ENCODE measurements around the gene MINDY4B.
"Not testable (repeated sequence)": the region's sequence is repeated elsewhere in the genome, so short reads cannot be mapped to it uniquely, and the experiment has no call there.

The MINDY4B gene

GRCh38 chr3:150898046-150898754 is 7.0 kb downstream of the MINDY4B start:
- no peak for DNase-seq

GRCh38 chr3:150897592-150897991 is 7.6 kb downstream of the MINDY4B start:
- DNase-seq: no peak

DNA sequence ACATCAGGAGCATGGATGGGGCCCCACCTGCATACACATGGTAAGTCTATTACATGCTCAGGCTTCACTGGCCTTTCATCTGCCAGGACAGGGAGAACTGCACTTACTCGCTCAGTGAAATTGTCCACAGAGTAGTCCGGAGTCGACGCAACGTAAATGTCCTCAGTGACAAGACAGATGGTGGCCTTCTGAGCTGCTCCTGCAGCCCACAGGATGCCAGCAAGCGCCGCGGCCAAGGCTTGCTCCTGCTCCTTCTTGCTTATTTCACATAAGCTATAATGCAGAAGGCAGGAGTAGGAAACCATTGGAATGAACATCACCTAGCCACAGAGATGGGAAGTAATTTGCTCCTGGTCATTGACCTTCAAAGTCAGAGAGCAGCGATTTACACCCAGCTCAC is 14.4 kb downstream of the MINDY4B start:
- no peak for DNase-seq

DNA sequence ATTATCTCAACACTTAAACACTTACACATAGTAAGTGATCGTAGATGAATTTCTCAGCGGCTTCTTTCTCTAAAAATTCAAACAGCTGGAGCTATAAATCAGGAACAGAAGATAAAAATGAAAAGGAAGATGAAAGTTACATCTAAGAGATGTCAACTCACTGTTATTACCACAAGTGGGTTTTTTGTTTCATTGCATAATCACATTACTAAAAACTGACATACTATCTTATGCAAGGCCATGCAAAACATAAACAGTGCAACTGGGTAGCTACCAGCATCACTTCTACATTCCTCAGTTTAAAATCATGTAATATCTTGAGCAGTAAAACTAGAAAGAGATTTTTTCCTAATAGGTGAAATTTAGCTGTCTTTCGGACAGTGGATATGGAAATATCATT is 14.9 kb downstream of the MINDY4B start:
- DNase-seq: no peak

DNA sequence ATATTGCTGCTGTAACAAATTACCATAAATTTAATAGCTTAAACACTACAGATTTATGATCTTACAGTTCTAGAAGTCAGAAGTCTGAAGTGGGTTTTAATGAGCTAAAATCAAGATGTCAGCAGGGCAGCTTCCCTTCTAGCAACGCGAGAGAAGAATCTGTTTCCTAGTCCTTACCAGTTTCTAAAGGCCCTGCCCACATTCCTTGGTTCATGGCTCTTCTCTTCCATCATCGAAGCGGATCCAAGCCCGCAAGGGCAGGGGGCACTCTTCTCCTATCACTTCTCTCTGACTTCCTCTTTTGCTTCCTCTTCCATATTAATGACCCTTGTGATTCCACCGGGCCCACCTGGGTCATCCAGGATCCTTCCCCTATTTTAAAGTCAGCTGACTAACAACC is 16.1 kb downstream of the MINDY4B start:
- no peak for DNase-seq

DNA sequence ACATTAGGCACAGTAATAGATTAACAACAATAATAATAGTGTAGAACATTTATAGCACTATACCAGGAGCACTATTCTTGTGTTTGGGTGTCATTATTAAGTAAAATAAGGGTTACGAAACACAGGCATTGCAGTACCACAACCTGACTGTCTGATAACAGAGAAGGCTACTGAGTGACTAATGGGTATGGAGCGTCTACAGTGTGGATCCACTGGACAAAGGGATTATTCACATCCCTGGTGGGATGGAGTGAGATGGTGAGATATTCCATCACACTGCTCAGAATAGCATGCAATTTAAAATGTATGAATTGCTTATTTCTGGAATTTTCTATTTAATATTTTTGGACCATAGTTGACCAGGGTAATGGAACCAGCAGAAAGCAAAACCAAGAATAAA is 18.2 kb downstream of the MINDY4B start:
- no peak for DNase-seq

GRCh38 chr3:150885535-150885934 is 19.7 kb downstream of the MINDY4B start:
- DNase-seq: no peak

DNA sequence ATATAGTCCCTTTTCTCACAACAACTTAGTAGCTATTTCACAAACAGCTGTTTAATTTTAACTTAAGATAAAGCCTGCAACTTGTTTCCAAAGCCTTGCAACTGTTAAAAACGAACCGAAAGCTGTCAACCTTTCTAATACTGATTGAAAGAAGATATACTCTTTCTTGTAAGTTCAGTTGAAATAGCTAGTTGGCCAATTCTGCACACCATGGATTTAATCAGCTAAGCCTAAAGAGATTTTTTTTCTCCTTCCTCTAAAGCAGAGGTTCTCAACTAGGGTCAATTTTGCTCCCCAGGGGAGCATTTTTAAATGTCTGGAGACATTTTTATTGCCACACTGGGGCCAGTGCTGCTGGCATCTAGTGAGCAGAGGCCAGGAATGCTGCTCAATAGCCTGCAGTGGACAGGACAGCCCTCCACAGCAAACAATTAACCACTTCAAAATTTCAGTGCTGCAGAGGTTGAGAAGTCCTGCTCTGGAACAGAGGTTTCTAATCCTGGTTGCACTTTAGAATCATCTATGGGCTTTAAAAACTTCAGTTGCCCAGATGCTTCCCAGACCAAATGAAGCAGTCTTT is 26.2 kb downstream of the MINDY4B start:
- no peak for DNase-seq

DNA sequence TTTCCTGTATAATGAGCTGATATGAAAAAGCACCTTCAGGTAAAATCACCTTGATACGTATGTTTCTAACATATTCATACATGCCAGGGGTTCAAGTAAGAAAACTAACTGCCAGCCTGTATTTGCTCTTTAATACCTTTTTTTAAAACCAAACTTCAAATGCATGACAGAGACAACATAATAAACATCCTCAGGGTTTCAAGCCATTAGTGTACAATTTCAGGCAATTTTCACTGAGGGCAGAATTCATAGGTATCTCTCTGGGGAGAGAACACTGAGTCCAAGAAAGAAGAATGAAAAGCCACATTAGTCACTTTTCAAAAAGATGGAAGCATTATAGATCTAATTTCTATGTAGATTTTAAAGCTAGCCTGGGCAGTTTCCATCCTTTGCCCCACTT is 26.9 kb downstream of the MINDY4B start:
- no peak for DNase-seq

- no peak for DNase-seq
Observed at GRCh38 chr3:150877303-150877702, 27.9 kb downstream of the MINDY4B start.

DNA sequence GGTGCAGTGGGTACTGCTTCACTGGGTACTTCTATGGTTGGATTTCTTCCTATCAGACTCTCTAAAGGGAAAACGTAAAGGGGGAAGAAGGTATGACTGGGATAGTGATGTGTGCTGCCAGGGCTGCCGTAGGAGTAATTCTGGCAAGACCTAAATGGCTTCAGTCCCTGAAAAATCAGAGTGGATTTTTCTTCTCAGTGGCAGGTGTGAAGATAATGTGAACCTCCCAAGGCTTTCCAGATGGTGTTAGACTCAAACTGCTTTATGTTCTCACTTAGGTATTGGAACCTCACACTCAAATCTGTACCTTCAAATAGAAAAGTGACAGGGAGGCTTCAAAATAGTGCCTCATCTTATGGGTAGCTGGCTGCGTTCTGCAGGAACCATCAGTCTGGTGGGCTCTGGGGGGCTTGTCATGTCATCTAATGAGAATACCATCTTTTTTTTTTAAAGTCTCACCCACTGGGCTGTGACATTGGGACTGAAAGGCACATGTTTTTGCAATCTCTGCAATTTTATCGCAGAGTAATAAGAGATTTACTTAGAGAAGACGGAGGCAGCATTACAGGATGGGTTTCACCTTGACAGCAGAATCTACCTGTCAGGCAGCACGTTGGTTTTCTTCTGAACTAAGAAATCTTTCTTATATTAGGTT is 28.5 kb downstream of the MINDY4B start:
- DNase-seq: no peak

DNA sequence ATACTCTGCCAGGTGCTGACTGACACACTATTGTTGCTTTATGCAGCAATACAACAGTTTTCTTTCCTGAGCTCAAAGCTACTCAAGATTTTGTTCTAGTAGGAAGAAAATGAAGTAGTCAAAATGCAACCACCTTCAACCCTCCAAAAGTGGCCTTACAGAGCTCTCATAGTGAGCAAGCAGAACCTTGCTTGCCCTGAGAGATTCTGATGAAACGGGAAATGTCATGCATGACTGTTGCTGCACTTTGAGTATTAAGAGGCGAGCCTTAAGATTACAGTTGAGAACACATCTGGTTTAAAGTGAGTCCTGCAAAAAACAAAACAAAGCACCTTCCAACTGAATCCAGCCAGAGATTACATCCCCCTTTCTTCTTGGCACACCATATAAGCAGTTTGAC is 29.7 kb downstream of the MINDY4B start:
- DNase-seq: no peak

DNA sequence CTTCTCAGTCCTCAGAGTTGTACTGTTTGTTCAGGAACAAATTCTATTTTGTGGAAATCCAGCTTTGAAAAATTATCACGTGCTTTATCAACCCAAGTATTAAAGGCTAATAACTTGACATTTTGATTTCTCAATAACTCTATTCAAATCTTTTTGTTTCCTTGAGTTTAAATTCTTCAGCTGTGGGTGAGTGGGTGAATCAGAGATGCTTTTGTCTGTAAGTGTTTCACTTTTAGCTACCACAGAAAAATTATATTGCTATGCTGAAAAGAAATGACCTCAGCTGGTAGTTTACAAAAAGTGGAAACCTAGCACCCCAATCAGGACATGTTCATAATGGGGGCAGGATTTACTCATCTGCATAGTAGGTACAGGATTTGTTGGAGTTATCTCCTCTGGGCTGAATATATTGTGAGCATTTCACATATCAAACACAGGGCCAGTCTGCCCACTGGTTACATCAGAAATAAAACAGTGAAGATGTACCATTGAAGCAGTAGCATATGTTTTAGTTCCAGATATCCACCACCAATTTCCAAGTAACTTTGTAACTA is 30.5 kb downstream of the MINDY4B start:
- DNase-seq: no peak

DNA sequence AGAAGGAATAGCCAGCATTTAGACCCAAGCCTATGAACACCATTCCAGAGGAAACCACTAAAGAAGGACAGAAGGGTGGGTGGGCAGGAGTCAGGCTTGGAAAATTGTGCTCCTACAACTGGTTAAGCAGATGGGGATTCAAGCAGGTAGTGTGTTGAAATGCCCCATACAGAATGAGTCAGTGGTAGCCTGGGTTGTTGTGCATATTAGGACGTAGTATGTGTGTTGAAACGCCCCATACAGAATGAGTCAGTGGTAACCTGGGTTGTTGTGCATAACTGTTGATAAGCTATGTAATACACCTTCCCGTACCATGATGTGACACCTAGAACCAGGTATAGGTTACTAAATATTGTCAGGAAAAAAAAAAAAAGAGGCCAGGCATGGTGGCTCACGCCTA is 34.0 kb downstream of the MINDY4B start:
- DNase-seq: no peak

- no peak for DNase-seq
Observed at GRCh38 chr3:150870406-150870805, 34.8 kb downstream of the MINDY4B start.

- no peak for DNase-seq
Observed at GRCh38 chr3:150868282-150868681, 37.0 kb downstream of the MINDY4B start.

- DNase-seq: no peak
Observed at GRCh38 chr3:150867434-150867833, 37.8 kb downstream of the MINDY4B start.

DNA sequence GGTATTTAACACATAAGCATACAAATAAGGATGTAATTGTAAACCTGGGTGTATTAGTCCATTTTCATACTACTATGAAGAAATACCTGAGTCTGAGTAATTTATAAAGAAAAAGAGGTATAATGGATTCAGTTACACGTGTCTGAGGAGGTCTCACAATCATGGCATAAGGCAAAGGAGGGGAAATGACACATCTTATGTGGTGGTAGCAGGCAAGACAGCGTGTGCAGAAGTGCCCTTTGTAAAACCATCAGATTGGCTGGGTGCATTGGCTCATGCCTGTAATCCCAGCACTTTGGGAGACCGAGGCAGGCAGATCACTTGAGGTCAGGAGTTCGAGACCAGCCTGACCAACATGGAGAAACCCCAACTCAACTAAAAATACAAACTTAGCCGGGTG is 41.3 kb downstream of the MINDY4B start:
- DNase-seq: not testable (repeated sequence)

- no peak for DNase-seq
Observed at GRCh38 chr3:150861851-150862250, 43.4 kb downstream of the MINDY4B start.

- DNase-seq: not testable (repeated sequence)
Observed at GRCh38 chr3:150857936-150858335, 47.3 kb downstream of the MINDY4B start.

DNA sequence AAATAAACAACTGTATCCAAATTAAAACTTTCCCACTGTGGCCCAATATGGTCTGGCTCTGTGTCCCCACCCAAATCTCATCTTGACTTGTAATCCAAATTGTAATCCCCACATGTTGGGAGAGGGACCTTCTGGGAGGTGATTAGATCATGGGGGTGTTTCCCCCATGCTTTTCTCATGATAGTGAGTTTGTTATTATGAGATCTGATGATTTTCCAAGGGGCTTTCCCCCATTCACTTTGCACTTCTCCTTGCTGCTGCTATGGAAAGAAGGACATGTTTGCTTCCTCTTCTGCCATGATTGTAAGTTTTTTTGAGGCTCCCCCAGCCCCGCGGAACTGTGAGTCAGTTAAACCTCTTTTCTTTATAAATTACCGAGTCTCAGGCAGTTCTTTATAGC is 55.0 kb downstream of the MINDY4B start:
- DNase-seq: no peak

DNA sequence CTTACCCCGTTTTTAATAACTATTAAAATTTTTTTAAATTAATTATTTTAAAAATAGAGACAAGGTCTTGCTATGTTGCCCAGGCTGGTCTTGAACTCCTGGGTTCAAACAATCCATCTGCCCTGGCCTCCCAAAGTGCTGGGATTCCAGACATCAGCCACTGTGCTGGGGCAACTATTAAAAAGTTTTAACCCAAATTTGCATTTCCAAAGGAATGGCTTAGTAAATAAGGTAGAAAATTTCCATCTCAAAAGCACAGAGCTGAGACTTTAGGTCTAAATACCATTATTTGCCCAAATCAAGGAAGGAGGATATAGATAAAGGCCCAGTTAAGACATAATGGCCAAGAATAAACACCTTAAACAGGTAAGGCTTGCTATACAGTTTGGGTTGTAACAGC is 56.4 kb downstream of the MINDY4B start:
- no peak for DNase-seq

DNA sequence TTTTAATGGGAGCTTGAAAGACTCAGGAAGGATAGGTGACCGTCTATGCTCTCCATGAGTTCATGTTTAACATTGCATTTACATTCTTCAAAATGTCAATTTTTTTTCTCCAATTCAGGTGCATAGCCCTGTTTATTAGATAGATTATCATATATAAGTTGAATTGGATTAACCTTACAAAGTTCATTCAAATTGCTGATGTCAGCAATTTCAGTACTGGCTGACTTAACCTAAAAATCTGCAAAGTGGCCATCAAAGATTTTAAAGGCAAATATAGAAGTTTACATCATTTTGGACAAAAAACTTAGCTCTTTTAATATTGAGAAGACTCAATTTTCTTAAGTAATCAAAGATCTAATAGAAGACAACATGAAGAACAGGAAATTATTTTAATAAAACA is 57.8 kb downstream of the MINDY4B start:
- DNase-seq: no peak

DNA sequence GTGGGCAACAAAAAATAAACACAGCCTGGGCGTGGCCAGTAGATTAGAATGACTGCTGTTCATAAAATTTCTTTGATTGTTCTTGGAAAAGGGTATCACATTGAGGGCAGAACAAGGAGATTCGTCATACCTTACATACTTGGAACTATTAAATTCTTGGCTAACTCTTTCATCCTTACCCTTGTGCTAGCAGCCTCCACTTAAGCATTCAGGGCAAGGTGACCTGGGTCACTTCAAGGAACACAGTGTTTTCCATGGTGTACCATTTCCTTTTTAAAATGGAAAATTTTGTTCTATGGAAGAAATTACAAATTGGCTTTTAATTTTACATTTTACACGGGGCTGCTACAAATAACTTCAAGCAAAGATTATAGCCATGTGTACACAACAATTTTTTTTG is 60.8 kb downstream of the MINDY4B start:
- DNase-seq: no peak

Data from left hindlimb (tissue), 1 donor.